Stimulated activated effector memory CD8-positive, alpha-beta T cell treated with anti-CD3 and anti-CD28 coated beads, Interleukin-12 subunit alpha, Interleukin-12 subunit beta, amount 100 ng/mL, for 72 hours (primary cell): Measurements from ENCODE around the gene TAF12.
"Not testable (repeated sequence)": the region's sequence is repeated elsewhere in the genome, so short reads cannot be mapped to it uniquely, and the experiment has no call there.

Experiments
- ATAC-seq: fragments of 150-1000 bp; cut with Tn5 transposase; 2 replicates; pipeline ENCODE4 v1.10.0; 2021
- DNase-seq, 2 donors: peaks; one replicate each; pipeline ENCODE4 v3.0.0; 2021 to 2022; ENCODE audit warnings: low spot score in 2 of 2
- H3K27ac Mint-ChIP-seq: one replicate; pipeline ENCODE4 v1.8.0; 2022; ENCODE audit warnings: mild to moderate bottlenecking, mixed read lengths
- H3K36me3 Mint-ChIP-seq: one replicate; pipeline ENCODE4 v1.8.0; 2022; ENCODE audit warnings: mild to moderate bottlenecking, mixed read lengths
- H3K4me1 Mint-ChIP-seq: one replicate; pipeline ENCODE4 v1.8.0; 2022; ENCODE audit warnings: mixed read lengths
- H3K4me3 Mint-ChIP-seq: one replicate; pipeline ENCODE4 v1.8.0; 2022; ENCODE audit warnings: mild to moderate bottlenecking, mixed read lengths
- H3K9me3 Mint-ChIP-seq: one replicate; pipeline ENCODE4 v1.8.0; 2022; ENCODE audit warnings: mixed read lengths

TAF12 gene

GRCh38 chr1:28642847-28643635 is at the start of gene TAF12:
TAF12 (minus strand) TSS chr1:28643067; CDS start chr1:28622081, 20,986 bp downstream.
- Mint-ChIP-seq H3K9me3 (no peaks in the 10 kb centered on the region), H3K27ac (peak within 1 kb of the TSS; percentile 99), H3K4me3 (peak within 1 kb of the TSS; percentile 100), H3K36me3 (peaks cover 35% of the 10 kb centered on the region), H3K4me1 (peaks cover 36% of the 10 kb centered on the region)
- DNase-seq, result peak; percentile 70 to 91
- peak; percentile 93 for ATAC-seq

- not testable (repeated sequence) for H3K27ac Mint-ChIP-seq, H3K4me1 Mint-ChIP-seq, H3K4me3 Mint-ChIP-seq, ATAC-seq, DNase-seq, H3K9me3 Mint-ChIP-seq
- peaks cover 85% of the 10 kb centered on the region for H3K36me3 Mint-ChIP-seq
Measured at GRCh38 chr1:28691627-28692026, 48.8 kb upstream of the TAF12 start.

GRCh38 chr1:28684937-28685336 is 42.1 kb upstream of the TAF12 start:
- no peak for ATAC-seq
- Mint-ChIP-seq H3K27ac (no peak overlapping the region), H3K36me3 (peaks cover 84% of the 10 kb centered on the region), H3K4me3 (no peak overlapping the region), H3K4me1 (peaks cover 7% of the 10 kb centered on the region), H3K9me3 (no peaks in the 10 kb centered on the region)
- DNase-seq, result no peak

GRCh38 chr1:28682840-28683239 is 40.0 kb upstream of the TAF12 start:
- ATAC-seq (no peak), DNase-seq (no peak)
- Mint-ChIP-seq H3K36me3 (peaks cover 75% of the 10 kb centered on the region), H3K4me3 (no peak overlapping the region), H3K4me1 (peaks cover 7% of the 10 kb centered on the region), H3K9me3 (no peaks in the 10 kb centered on the region), H3K27ac (peak overlapping the region; percentile 23)

- no peaks in the 10 kb centered on the region for H3K9me3 Mint-ChIP-seq
Measured at GRCh38 chr1:28680151-28680550, 37.3 kb upstream of the TAF12 start.

GRCh38 chr1:28675924-28676257 is 33.0 kb upstream of the TAF12 start:
- H3K36me3 Mint-ChIP-seq, result peaks cover 46% of the 10 kb centered on the region
- ATAC-seq, result no peak
- H3K4me1 Mint-ChIP-seq, result peaks cover under 1% of the 10 kb centered on the region
- no peak overlapping the region for H3K4me3 Mint-ChIP-seq
- no peaks in the 10 kb centered on the region for H3K9me3 Mint-ChIP-seq
- no peak overlapping the region for H3K27ac Mint-ChIP-seq
- no peak for DNase-seq

More at GRCh38 chr1:28680151-28680550, 37.3 kb upstream of the TAF12 start:
- Mint-ChIP-seq H3K4me1 (peaks cover 7% of the 10 kb centered on the region), H3K36me3 (peaks cover 64% of the 10 kb centered on the region), H3K27ac (no peak overlapping the region), H3K4me3 (no peak overlapping the region)
- ATAC-seq (no peak), DNase-seq (no peak)

GRCh38 chr1:28672971-28673370 is 30.1 kb upstream of the TAF12 start:
- peaks cover 49% of the 10 kb centered on the region for H3K36me3 Mint-ChIP-seq
- not testable (repeated sequence) for H3K9me3 Mint-ChIP-seq, ATAC-seq, H3K4me1 Mint-ChIP-seq, DNase-seq, H3K4me3 Mint-ChIP-seq, H3K27ac Mint-ChIP-seq

GRCh38 chr1:28671254-28671780 is 28.4 kb upstream of the TAF12 start:
- ATAC-seq, result no peak
- no peaks in the 10 kb centered on the region for H3K9me3 Mint-ChIP-seq
- no peak overlapping the region for H3K27ac Mint-ChIP-seq
- peak overlapping the region; percentile 87 for H3K4me3 Mint-ChIP-seq
- DNase-seq, result no peak
- peaks cover 50% of the 10 kb centered on the region for H3K36me3 Mint-ChIP-seq
- H3K4me1 Mint-ChIP-seq, result peaks cover 7% of the 10 kb centered on the region

- DNase-seq (peak; percentile 43 to 84), ATAC-seq (peak; percentile 84)
- peak overlapping the region; percentile 87 for H3K4me3 Mint-ChIP-seq
- peak overlapping the region; percentile 98 for H3K27ac Mint-ChIP-seq
- peaks cover 37% of the 10 kb centered on the region for H3K36me3 Mint-ChIP-seq
- H3K9me3 Mint-ChIP-seq, result no peaks in the 10 kb centered on the region
- H3K4me1 Mint-ChIP-seq, result peaks cover 12% of the 10 kb centered on the region
Measured at GRCh38 chr1:28668956-28669723, 26.3 kb upstream of the TAF12 start.

- Mint-ChIP-seq H3K36me3 (peaks cover 31% of the 10 kb centered on the region), H3K9me3 (no peaks in the 10 kb centered on the region), H3K27ac (peak within 1 kb of the TSS; percentile 98), H3K4me1 (peaks cover 12% of the 10 kb centered on the region), H3K4me3 (peak within 1 kb of the TSS; percentile 87)
- DNase-seq (peak; percentile 83 to 91), ATAC-seq (peak; percentile 87)
Measured at GRCh38 chr1:28668191-28668955, 25.5 kb upstream of the TAF12 start, which contains the start of gene GMEB1. GMEB1 (plus strand) TSS chr1:28668784; CDS start chr1:28683613, 14,829 bp downstream.

- Mint-ChIP-seq H3K27ac (peak overlapping the region; percentile 32), H3K4me3 (no peak overlapping the region)
Measured at GRCh38 chr1:28666806-28667205, 23.9 kb upstream of the TAF12 start.

GRCh38 chr1:28663871-28664470 is 21.1 kb upstream of the TAF12 start:
- Mint-ChIP-seq H3K4me1 (peaks cover 5% of the 10 kb centered on the region), H3K9me3 (no peaks in the 10 kb centered on the region), H3K36me3 (peaks cover 7% of the 10 kb centered on the region)

More at GRCh38 chr1:28666806-28667205, 23.9 kb upstream of the TAF12 start:
- Mint-ChIP-seq H3K36me3 (peaks cover 17% of the 10 kb centered on the region), H3K9me3 (no peaks in the 10 kb centered on the region), H3K4me1 (peaks cover 12% of the 10 kb centered on the region)
- DNase-seq, result no peak
- ATAC-seq, result no peak

GRCh38 chr1:28656335-28656734 is 13.5 kb upstream of the TAF12 start:
- ATAC-seq (no peak), DNase-seq (no peak)
- Mint-ChIP-seq H3K4me1 (no peaks in the 10 kb centered on the region), H3K36me3 (no peaks in the 10 kb centered on the region), H3K27ac (no peak overlapping the region), H3K4me3 (no peak overlapping the region), H3K9me3 (no peaks in the 10 kb centered on the region)

More at GRCh38 chr1:28663871-28664470, 21.1 kb upstream of the TAF12 start:
- no peak for ATAC-seq
- DNase-seq, result no peak
- Mint-ChIP-seq H3K4me3 (no peak overlapping the region), H3K27ac (peak overlapping the region; percentile 46)

GRCh38 chr1:28655448-28656311 is 12.8 kb upstream of the TAF12 start:
- not testable (repeated sequence) for H3K36me3 Mint-ChIP-seq, H3K4me1 Mint-ChIP-seq, ATAC-seq, DNase-seq, H3K4me3 Mint-ChIP-seq, H3K9me3 Mint-ChIP-seq, H3K27ac Mint-ChIP-seq
